Ramos (cell line): Measurements from ENCODE around the gene ZNF286A.
"Not testable (repeated sequence)": the region's sequence is repeated elsewhere in the genome, so short reads cannot be mapped to it uniquely, and the experiment has no call there.

ENCODE experiments used
- in situ Hi-C: fragments of 300-500 bp; cut with MboI; formaldehyde crosslinking; loops from one replicate; pipeline ENCODE4 v1.14.3; 2022; ENCODE audit warnings: low sequenced_read_pairs; ENCODE audit not compliant: unreplicated experiment

The ZNF286A gene

GRCh38 chr17:15749403-15749802, 49.9 kb downstream of the ZNF286A start:
- in situ Hi-C loops, result not testable (repeated sequence)

DNA sequence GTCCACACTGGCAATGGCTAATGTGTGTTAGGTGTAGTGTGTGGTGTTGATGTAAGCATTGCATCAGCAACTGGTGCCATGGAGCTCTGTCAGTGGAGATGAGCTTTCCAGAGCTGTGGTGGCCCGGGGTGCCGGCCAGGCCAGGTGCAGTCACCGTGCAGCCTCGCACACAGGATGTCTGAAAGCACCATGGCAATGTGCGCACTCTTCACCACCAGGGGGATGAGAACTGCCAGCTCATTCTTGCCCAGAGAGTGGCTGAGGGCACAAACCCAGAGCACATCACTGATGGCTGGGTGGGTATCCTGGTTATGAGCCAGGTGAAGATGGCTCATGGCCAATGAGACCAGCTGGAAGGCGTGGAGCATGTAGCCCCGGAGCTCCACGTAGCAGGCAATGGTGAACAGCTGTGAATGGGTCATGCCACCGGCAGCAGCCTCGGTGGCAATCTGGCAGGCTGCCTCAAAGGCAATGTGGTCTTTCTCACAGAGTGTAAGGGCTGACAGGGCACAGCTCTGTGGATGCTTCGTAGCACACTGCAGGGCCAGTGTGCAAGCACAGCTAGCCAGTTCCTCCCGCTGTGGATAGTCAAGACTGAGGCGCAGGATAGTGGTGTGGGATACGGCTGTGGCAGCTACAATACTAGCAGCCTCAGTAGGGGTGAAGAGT, 69.4 kb downstream of the ZNF286A start:
- in situ Hi-C loops, result not testable (repeated sequence)
